A549 treated with Mapracorat at 1 μM for 4 hours (cell line): ENCODE results near the gene RNF207. TPM values are rescaled to one million over a fixed set of nuclear protein-coding genes. Genes with fewer than 3 reads are reported as not detected.

ENCODE experiments used
- total RNA-seq: library from RNA; stranded (reverse); fragments of 200-300 nt; extraction: Qiagen RNA extraction; gene quantifications from 5 replicates; pipeline ENCODE4 v1.2.3, GENCODE V29; 2022

The RNF207 gene, protein sequence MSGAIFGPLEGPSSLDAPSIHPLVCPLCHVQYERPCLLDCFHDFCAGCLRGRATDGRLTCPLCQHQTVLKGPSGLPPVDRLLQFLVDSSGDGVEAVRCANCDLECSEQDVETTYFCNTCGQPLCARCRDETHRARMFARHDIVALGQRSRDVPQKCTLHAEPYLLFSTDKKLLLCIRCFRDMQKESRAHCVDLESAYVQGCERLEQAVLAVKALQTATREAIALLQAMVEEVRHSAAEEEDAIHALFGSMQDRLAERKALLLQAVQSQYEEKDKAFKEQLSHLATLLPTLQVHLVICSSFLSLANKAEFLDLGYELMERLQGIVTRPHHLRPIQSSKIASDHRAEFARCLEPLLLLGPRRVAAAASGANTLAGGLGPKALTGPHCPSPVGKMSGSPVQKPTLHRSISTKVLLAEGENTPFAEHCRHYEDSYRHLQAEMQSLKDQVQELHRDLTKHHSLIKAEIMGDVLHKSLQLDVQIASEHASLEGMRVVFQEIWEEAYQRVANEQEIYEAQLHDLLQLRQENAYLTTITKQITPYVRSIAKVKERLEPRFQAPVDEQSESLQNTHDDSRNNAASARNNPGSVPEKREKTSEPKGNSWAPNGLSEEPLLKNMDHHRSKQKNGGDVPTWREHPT
- 7.9 to 17.0 TPM (median 14.1 TPM) in 5 replicates for total RNA-seq

DNA sequence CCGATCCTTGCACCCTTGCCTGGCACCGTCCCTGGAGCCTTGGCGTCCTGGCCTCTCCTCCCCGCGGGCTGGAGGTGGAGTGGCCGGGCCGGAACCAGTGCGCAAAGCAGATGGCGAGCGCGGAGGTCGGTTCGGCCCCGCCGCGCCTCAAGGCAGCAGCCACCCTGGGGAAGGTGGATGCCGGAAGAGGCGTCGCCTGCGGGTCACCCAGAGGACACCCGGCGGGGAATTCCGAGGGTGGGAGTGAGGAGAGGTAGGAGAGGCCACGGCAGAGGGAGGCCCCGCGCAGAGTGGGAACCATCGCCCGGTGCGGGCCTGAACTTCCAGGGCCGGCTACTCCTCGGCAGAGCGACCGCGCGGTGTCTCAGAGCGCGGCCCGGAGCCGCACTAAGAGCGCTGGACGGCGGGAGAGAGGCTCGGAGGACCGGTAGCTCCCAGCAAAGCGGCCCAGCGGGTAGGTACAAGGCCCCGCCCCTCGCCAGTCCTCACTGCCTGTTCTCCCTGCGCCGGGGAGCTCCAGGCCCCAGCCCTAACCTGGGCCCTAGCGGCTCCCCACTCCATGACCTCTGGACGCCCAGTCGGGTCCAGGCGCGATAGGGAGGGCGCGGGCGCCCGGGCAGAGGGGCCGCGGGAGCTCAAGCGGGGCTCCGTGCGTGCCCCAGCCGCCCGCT is at the start of gene RNF207:
Gene RNF207 (plus strand): TSS at position 271 of the 671 bp plus-strand sequence. CDS start 417 bp downstream, outside the sequence.

DNA sequence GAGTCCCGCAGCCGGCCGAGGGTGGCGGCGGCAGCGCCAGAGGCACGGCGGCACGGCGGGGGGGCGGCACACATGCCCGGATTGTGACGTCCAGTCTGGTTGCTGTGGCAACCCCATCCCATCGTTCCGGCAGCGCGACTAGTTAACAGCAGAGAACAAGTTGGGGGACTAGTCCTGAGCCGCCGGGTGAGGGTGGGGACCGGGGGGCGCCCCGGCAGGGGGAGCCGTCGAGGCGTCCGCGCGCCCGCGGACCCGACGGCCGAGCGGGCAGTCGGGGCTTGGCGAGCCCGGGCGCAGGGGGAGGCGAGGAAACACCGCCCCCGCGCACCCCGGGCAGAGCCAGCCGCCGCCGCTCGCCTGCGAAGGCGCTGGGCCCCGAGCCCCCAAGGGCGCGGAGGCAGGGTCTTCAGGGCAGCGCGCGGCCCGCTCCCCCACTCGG is 25.6 kb upstream of the RNF207 start, which contains the start of gene CHD5:
Gene CHD5 (minus strand): TSS at position 54 of the 439 bp plus-strand sequence. CDS start 298 bp downstream, outside the sequence.

DNA sequence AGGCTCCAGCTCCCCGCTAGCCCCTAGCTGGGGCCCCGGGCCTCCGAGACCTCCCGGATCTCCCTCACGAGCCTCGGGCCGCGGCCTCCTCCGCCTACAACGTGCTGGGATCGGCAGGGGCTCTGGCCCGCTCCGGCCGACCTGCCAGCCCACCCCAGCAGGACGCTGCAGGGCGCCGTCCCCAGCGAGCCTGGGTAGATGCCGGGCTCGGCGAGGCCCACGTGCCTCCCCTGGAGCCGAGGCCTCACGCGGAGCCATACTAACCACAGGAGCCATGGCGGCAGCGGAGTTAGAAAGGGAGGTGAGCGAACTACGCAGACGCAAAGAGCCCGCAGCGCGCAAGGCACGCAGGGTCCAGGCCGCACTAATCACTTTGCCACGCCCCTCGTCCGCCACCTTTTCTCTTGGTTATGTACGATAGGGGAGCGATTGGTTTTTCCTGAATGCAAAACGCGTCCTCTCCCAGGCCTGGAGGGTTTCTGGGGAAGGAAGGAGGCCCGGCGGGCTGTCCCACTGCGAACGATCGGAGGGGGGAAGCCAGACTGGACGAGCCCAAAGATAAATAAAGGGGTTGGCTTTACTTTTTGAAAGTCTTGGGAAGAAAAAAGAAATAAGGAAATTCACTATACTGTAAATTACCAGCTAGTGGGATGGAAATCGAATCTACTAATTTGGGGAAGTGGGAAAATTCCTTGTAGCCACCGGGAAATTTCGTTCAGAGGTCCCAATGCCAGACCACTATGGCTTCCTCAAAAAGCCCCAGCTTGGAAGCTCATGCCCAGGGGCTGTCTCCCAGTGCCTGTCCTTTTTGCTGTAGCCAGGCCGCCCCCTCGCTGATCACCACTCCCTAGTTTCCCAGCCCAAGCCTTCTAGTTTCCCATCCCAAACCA is 6.4 kb upstream of the RNF207 start, which contains the start of gene RPL22:
Gene RPL22 (minus strand): TSS at position 298 of the 890 bp plus-strand sequence. CDS start 22 bp downstream, at position 276.

DNA sequence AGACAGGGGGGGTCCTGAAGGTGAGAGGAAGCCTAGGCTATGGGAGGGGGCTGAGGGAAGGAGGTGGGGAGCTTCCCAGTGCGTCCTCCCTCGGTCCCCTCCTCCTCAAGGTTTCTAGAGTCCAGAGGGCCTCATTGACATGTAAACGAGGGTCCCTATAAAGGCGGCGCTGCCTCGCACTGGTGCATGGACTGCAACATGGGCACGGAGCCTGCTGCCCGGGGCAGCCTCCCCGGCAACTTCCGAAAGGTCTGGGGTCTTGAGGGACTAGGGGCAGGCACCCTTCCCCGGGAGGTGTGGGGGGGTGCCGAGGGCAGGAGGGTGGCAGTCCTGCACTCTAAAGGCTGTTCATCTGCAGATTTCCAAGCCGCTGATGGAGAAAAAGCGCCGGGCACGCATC is 38.1 kb downstream of the RNF207 start, which contains the start of gene HES3:
Gene HES3 (plus strand): TSS at position 187 of the 400 bp plus-strand sequence. CDS start 187 bp downstream, at position 374.

DNA sequence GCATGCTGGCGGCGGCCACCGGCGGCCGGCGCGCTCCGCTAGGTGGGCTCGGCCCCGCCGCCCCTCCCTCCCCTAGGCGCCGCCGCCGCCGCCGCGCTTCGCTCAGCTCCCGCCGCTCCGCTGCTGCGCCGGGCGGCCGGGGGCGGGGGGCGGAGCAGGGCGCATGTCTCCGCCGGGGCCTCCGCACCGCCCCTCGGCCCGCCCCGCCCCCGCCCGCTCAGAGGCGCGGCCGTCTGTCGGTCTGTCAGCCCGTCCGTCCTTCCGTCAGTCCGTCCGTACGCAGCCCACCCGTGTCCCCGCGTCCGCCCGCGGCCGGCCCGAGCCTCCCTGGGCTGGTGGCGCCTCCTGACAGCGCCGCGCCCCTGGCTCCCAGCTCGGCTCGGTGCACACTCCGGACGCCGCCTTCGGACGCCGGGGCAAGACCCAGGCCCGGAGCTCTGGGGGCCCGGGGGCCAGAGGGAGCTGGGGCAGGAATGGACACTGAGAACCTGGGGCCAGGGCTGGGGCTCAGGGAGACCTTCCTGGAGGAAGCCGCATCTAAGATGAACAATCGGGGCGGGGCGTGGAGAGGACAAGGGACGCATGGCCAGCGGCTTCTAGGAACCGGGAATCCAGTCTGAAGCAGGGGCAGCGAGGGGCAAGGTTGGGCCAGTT is 55.2 kb downstream of the RNF207 start, which contains the start of gene GPR153:
Gene GPR153 (minus strand): TSS at position 138 of the 654 bp plus-strand sequence. CDS start 6,193 bp downstream, outside the sequence.

Other genes with a start within 250 kb of the RNF207 start
- 3.5 to 6.0 TPM (median 5.1 TPM) in 5 replicates for gene NPHP4, start 213.7 kb upstream of the RNF207 start, total RNA-seq
- 7.0 to 8.2 TPM (median 7.7 TPM) in 5 replicates for gene KCNAB2, start 160.2 kb upstream of the RNF207 start, total RNA-seq
- 1.2 to 2.5 TPM (median 1.4 TPM) in 5 replicates for gene CHD5, start 25.8 kb upstream of the RNF207 start, total RNA-seq
- gene RPL22, start 6.5 kb upstream of the RNF207 start, total RNA-seq: 338 to 484 TPM (median 438 TPM) in 5 replicates
- gene ICMT, start 29.8 kb downstream of the RNF207 start, total RNA-seq: 48.0 to 61.3 TPM (median 58.5 TPM) in 5 replicates
- gene HES3, start 38.1 kb downstream of the RNF207 start, total RNA-seq: not detected in 5 replicates
- gene GPR153, start 55.0 kb downstream of the RNF207 start, total RNA-seq: 2.6 to 3.7 TPM (median 3.4 TPM) in 5 replicates
- 68.7 to 103 TPM (median 91.2 TPM) in 5 replicates for gene ACOT7, start 187.6 kb downstream of the RNF207 start, total RNA-seq
- gene HES2, start 213.8 kb downstream of the RNF207 start, total RNA-seq: 2.6 to 5.7 TPM (median 5.2 TPM) in 5 replicates
- gene ESPN, start 218.7 kb downstream of the RNF207 start, total RNA-seq: 0.55 to 1.0 TPM (median 0.68 TPM) in 5 replicates